ENCODE data around the gene HYI.
A peak's percentile ranks its signal among the peaks of the same experiment; 100 is the strongest.
"Not testable (repeated sequence)": the region's sequence is repeated elsewhere in the genome, so short reads cannot be mapped to it uniquely, and the experiment has no call there.

The HYI gene, protein sequence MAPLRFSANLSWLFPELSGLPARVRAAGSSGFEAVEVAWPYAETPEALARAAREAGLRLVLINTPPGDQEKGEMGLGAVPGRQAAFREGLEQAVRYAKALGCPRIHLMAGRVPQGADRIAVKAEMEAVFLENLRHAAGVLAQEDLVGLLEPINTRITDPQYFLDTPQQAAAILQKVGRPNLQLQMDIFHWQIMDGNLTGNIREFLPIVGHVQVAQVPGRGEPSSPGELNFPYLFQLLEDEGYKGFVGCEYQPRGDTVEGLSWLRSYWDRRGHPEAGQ

GRCh38 chr1:43453442-43454269 is at the start of gene HYI:
Gene HYI, minus strand, starts transcription at chr1:43453931. Its CDS starts 138 bp downstream, at chr1:43453793.
- peak; percentile 75 for DNase-seq (ENCODE audit: low spot score)

- not testable (repeated sequence) for DNase-seq (ENCODE audit: low spot score)
These were observed 48.1 kb upstream of the HYI start for GRCh38 chr1:43501806-43502205.

- DNase-seq (ENCODE audit: low spot score), result no peak
These were observed 46.2 kb upstream of the HYI start for GRCh38 chr1:43499898-43500297.

GRCh38 chr1:43495204-43495603 is 41.5 kb upstream of the HYI start:
- DNase-seq (ENCODE audit: low spot score), result no peak

DNA sequence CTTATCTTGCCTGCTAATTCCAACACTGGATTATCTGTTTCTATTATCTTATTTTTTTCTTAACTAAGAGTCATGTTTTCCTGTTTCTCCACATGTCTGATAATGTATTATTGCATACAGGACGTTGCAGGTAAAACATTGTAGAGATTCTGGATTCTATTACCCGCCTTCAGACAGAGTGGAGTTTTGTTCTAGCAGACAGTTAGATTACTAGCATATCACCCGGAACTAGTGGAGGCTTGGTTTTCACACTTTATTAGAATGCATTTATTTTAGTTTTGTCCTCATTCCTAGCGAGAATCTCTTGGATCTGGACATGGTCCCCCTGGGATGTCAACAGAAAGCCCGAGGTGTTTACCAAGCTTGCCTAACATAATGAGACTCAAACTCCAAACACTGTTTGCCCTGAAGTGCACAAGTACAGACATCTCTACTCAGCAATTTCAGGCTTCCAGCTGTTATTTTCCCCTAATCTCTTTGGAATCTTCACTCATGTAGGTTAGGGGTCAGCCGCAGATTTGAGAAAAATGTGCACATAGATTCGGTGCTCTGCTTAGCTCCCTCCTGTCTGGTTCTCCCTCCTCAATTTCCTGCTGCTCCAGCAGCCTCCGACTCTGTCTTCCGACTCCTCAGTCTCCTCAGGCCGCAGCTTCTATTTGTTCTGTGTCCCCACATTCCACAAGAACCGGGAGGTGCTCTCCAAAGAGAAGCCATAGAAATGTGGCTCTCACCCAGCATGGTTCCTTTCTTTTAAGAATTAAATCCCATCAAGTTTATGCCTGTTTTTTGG is 40.1 kb upstream of the HYI start:
- no peak for DNase-seq (ENCODE audit: low spot score)

GRCh38 chr1:43492826-43493225 is 39.1 kb upstream of the HYI start:
- no peak for DNase-seq (ENCODE audit: low spot score)

- DNase-seq (ENCODE audit: low spot score), result no peak
These were observed 37.3 kb upstream of the HYI start for GRCh38 chr1:43491061-43491460.

DNA sequence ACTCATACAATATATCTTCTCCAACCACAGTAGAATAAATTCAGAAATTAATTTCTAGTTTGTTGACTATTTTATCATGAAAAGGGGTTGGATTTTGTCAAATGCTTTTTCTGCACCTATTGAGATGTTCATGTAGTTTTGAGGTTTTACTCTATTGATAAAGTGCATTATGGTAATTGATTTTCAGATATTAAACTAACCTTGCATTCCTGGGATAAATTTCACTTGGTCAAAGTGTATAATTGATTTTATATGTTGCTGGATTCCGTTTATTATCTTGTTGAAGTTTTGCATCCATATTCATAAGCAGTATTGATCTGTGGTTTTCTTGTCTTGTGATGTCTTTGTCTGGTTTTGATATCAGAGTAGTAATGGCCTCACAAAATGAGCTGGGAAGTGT is 34.4 kb upstream of the HYI start:
- DNase-seq (ENCODE audit: low spot score), result no peak

DNA sequence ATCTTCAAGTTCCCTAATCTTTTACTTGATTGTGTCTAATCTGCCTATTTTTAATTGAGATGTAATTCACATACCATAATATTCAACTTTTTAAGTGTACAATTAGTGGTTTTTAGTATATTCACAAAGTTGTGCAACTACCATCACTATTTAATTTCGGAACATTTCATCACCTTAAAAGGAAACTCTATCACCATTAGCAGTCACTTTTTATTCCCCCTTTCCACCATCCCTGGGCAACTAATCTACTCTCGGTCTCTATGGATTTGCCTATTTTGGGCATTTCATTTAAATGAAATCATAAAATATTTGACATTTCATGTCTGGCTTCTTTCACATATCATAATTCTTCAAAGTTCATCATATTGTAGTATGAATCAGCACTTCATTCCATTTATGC is 30.6 kb upstream of the HYI start:
- no peak for DNase-seq (ENCODE audit: low spot score)

DNA sequence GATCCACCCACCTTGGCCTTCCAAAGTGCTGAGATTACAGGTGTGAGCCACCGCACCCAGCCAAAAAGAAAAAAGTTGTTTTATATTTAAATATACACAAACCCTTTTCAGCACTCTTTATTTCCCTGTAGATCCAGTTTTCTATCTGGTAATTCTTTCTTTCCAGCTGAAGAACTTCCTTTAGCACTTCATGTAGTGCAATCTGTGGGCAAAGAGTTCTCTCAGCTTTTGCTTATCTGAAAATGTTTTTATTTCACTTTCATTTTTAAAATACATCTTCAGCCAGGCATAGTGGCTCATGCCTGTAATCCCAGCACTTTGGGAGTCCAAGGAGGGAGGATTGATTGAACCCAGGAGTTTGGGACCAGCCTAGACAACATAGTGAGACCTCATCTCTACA is 28.5 kb upstream of the HYI start:
- no peak for DNase-seq (ENCODE audit: low spot score)

DNA sequence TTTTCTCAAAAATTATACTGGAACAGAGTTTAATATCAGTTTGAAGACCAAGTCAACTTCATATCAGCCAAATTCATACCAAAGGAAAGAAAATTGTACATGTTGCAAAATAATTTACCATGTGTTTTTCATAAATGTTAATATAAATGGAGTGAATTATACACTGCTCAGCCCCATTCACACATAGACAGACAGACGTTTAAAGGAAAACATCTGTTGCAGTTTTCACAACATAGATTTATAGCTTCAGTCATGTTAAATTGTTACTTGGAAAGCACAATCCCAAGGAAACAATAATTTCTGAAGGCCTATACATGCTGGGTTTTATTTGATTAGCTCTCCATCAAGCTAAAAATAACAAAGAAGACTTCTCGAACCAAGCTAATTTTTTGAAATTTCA is 27.8 kb upstream of the HYI start:
- no peak for DNase-seq (ENCODE audit: low spot score)

- DNase-seq (ENCODE audit: low spot score), result no peak
These were observed 25.7 kb upstream of the HYI start for GRCh38 chr1:43479414-43479813.

- DNase-seq (ENCODE audit: low spot score), result no peak
These were observed 24.0 kb upstream of the HYI start for GRCh38 chr1:43477716-43478115.

DNA sequence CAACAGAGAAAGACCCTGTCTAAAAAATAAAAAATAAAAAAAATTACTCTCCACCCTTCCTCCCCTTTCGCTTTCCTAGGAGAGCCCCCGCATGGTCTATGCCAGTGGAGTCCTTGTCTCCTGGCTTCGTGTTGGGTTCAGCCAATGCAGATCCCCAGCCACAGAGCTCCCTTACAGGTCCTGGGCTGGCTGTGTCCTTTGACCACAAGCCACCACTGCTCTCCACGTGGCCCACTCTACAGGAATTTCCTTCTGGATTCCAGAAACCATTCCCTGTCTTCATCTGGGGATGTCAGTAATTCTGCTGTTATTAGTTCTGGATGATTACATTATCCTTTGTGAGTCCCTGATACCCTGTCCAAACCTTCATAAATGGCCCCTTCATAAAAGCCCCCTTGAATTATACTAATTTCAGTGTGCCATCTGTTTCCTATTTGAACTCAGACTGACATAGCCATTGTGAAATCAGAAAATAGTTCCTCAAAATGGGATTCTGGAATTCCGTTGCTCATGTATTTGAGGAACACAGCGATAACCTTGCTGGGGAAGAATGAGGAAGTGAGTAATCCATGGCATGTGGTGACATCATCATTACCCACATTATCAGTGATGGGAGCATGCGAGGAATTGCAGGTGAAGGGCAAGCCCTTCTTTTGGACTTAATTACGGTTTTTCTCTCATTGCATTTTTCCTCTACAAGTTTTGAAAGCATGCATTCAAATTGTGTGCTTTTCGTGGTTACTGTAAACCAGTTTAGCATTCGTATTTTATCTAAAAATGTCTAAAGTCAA is 22.1 kb upstream of the HYI start:
- DNase-seq (ENCODE audit: low spot score), result peak; percentile 49

- DNase-seq (ENCODE audit: low spot score), result no peak
These were observed 19.7 kb upstream of the HYI start for GRCh38 chr1:43473463-43473862.

GRCh38 chr1:43472463-43473151 is 18.9 kb upstream of the HYI start:
- DNase-seq (ENCODE audit: low spot score), result peak; percentile 39

GRCh38 chr1:43472087-43472462 is 18.3 kb upstream of the HYI start:
- no peak for DNase-seq (ENCODE audit: low spot score)

- no peak for DNase-seq (ENCODE audit: low spot score)
These were observed 16.2 kb upstream of the HYI start for GRCh38 chr1:43469932-43470331.

DNA sequence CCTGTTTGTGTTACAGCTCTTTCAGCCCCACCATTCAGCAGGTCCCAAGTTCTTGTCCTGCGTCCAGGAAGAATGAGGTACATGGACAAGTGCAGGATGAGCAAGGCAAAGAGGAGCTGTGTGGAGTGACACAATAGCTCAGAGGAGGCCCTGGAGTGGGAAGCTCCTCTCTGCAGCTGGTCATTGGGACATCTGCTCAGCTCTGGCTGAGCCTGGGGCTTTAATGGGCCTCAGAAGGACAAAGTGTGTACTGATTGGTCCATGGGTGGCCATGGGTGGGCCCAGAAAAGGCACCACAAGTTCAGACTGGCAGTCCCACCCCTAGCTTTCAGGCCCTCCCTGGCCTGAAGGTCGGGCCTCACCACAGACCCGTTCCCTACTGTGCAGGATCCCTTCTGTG is 14.7 kb upstream of the HYI start:
- DNase-seq (ENCODE audit: low spot score), result no peak

DNA sequence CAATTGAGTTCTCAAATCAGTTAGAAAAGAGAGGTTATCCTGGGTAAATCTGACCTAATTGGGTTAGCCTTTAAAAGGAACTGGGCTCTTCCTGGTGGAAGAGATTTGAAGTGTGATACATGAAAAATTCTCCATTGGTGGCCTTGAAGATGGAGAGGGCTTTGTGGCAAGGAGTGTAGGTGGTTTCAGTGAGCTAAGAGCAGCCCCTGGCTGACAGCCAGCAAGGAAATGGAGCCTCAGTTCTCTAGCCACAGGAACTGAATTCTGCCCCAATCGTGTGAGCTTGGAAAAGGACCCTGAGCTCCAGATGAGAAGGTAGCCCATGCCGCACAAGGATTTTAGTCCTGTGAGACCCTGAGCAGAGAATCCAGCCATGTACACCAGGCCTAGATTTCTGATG is 12.7 kb upstream of the HYI start:
- no peak for DNase-seq (ENCODE audit: low spot score)

DNA sequence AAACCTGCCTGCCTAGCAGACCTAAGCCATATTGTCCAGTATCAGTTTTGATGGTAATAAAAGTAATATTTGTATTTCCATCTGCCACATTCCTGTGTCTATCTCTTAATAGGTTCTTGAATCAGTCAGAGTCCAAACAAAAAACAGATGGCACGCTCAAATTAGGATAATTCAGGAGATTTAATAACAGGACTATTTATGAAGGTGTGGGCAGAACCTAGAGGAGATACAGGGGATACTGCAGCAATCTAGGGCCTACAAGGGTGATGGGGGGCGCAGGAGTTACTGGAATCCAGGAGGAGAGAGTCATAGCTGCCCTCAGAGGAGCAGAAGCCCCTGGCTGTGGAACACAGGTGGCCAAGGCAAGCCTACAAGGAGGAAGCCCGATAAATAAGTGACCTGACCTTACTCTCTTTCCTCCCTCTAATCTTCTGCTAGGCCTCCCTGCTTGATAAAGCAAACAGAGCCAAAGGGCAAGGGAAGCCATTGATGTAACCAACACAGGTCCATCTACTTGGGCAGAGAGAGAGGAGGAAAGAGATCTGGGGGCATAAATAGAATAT is 11.9 kb upstream of the HYI start:
- DNase-seq (ENCODE audit: low spot score), result no peak
